ENCODE data around the gene KRT13. TPM values are rescaled to one million over a fixed set of nuclear protein-coding genes. Genes with fewer than 3 reads are reported as not detected.

Gene KRT13
- total and polyA plus RNA-seq, 2 of the 4 experiments (the other 2 are of a cell fraction) = 0.18 to 0.56 TPM

GRCh38 chr17:41505809-41506767 is 676 bp upstream of the KRT13 start:
- no peak overlapping the region for H4K91ac ChIP-seq (ENCODE audit: insufficient read depth, low read depth, low read length)
- H3K56ac ChIP-seq (ENCODE audit: extremely low read depth, insufficient read depth, low read length) = no peak overlapping the region
- no peaks in the 10 kb centered on the region for H3K36me3 ChIP-seq (ENCODE audit: control insufficient read depth, insufficient read depth, low read length)
- no peak overlapping the region for H2BK5ac ChIP-seq (ENCODE audit: low read depth, low read length, poor library complexity, severe bottlenecking)
- peaks cover 1% of the 10 kb centered on the region; the same call in 1 of the 2 replicates for H3K27me3 ChIP-seq (ENCODE audit: control insufficient read depth, insufficient read depth, low read length)
- H3K14ac ChIP-seq (replicated peaks; ENCODE audit: low read depth, low read length) = no peak overlapping the region
- BruUV-seq (replicated peaks) = no TSS peak
- H3K4me3 ChIP-seq (ENCODE audit: insufficient read depth, low read depth, low read length) = no peak overlapping the region
- H3K9me1 ChIP-seq (ENCODE audit: insufficient read depth, low read length) = peaks cover 3% of the 10 kb centered on the region; the same call in 1 of the 2 replicates
- no peak overlapping the region for H3K23ac ChIP-seq (ENCODE audit: low read depth, low read length)
- peaks cover 10% of the 10 kb centered on the region for H3K4me1 ChIP-seq (ENCODE audit: control insufficient read depth, insufficient read depth, low read length)
- in situ Hi-C loops (cut with MboI; ENCODE audit: low sequenced_read_pairs) (no loop called here), dilution Hi-C loops (cut with HindIII; ENCODE audit: low sequenced_read_pairs, unreplicated experiment) (no loop called here), intact Hi-C loops (cut with micrococcal nuclease) (no loop called here)
- no peak overlapping the region for H2AFZ ChIP-seq (replicated peaks; ENCODE audit: low read length, poor library complexity)
- ATAC-seq (ENCODE audit: low read depth) = no peak
- CTCF ChIA-PET = interaction anchor here (1.0 kb wide), 1 partner anchor 13 kb away, joined by 3 read pairs; no protein-coding TSS in a partner anchor
- no peak overlapping the region for H4K5ac ChIP-seq (ENCODE audit: low read depth, low read length)
- H3K4me2 ChIP-seq (ENCODE audit: low read depth, low read length) = no peak overlapping the region
- H3K27ac ChIP-seq (ENCODE audit: insufficient read depth, low read length) = no peak overlapping the region
- H3K18ac ChIP-seq (ENCODE audit: low read depth, low read length) = no peak overlapping the region
- H2BK20ac ChIP-seq (ENCODE audit: low read depth, low read length) = no peak overlapping the region
- no peak for DNase-seq
- no peak for TF ChIP-seq MXI1 (IDR thresholded peaks at IDR 0.05; ENCODE audit: borderline replicate concordance, low read depth, low read length)
- TF ChIP-seq ELK1 (IDR thresholded peaks at IDR 0.05; ENCODE audit: borderline replicate concordance, low read depth, low read length) = no peak
- no peak for TF ChIP-seq RFX5 (IDR thresholded peaks at IDR 0.05; ENCODE audit: low read depth, low read length)
- no peak for TF ChIP-seq BHLHE40 (IDR thresholded peaks at IDR 0.05; ENCODE audit: low read depth, low read length)
- no peak for TF ChIP-seq CHD1 (IDR thresholded peaks at IDR 0.05; ENCODE audit: low read depth, low read length)
- no peak for TF ChIP-seq POLR2A (IDR thresholded peaks at IDR 0.05; ENCODE audit: low read depth, low read length)
- no peak for TF ChIP-seq NFE2L2 (IDR thresholded peaks at IDR 0.05; ENCODE audit: low read depth, low read length)
- no peak for TF ChIP-seq CTCF (conservative IDR thresholded peaks at IDR 0.05; ENCODE audit: low read depth, low read length)
- TF ChIP-seq RCOR1 (IDR thresholded peaks at IDR 0.05; ENCODE audit: insufficient replicate concordance, low read length) = no peak
- TF ChIP-seq USF2 (IDR thresholded peaks at IDR 0.05; ENCODE audit: low read depth, low read length) = no peak
- 83% methylated on average over 3 of the region's 14 CpGs; no CpG with 5 or more reads in 1 of the 2 experiments for WGBS, 2 experiments (ENCODE audit: extremely low coverage in 2 of 2, insufficient read length in 1 of 2)
- no peaks in the 10 kb centered on the region for H4K20me1 ChIP-seq (ENCODE audit: insufficient read depth, low read length)
- no peaks in the 10 kb centered on the region for H3K9me3 ChIP-seq (ENCODE audit: control insufficient read depth, insufficient read depth, low read length)
- H3K9ac ChIP-seq (ENCODE audit: low read depth, low read length) = no peak overlapping the region
- H2BK15ac ChIP-seq (ENCODE audit: low read depth, low read length) = no peak overlapping the region
- POLR2A ChIA-PET (ENCODE audit: unreplicated experiment) = no interaction called here
- no peak overlapping the region for H2AK9ac ChIP-seq (replicated peaks; ENCODE audit: low read depth, low read length, poor library complexity)
- no peak overlapping the region for H2AK5ac ChIP-seq (ENCODE audit: low read depth, low read length)
- no peak overlapping the region for H2BK120ac ChIP-seq (ENCODE audit: low read depth, low read length)
- no peak overlapping the region for H3K4ac ChIP-seq (ENCODE audit: low read depth, low read length)
- H3K79me1 ChIP-seq (ENCODE audit: low read depth in 1 of 2, low read length in 2 of 2) = no peaks in the 10 kb centered on the region
- H4K8ac ChIP-seq (ENCODE audit: low read depth in 2 of 2, low read length in 2 of 2) = no peak overlapping the region

All from IMR-90 (cell line).